Measurements from ENCODE around the gene MAMDC2. TPM values are rescaled to one million over a fixed set of nuclear protein-coding genes. Genes with fewer than 3 reads are reported as not detected.

Gene MAMDC2
- polyA plus RNA-seq, 1 experiment, result 10.4 TPM

- Histone ChIP-seq H3K27ac (ENCODE audit: low read depth, low read length) (no peak overlapping the region), H3K4me3 (ENCODE audit: low read depth, low read length) (no peak overlapping the region), H3K27me3 (ENCODE audit: control insufficient read depth, insufficient read depth, low read length) (no peaks in the 10 kb centered on the region), H3K9me3 (ENCODE audit: control insufficient read depth, insufficient read depth, low read length) (peaks cover 5% of the 10 kb centered on the region; the same call in 1 of the 2 replicates)
- no peak for TF ChIP-seq CTCF (IDR thresholded peaks at IDR 0.05; ENCODE audit: low read depth, low read length)
- ChIA-PET CTCF (no interaction called here), POLR2A (interaction anchor here (0.7 kb wide), 1 partner anchor 158 kb away, joined by 3 read pairs; no protein-coding TSS in a partner anchor)
- no peak for DNase-seq (ENCODE audit: low read depth, low spot score)
Measured at GRCh38 chr9:70261131-70261870, 217.7 kb downstream of the MAMDC2 start.

GRCh38 chr9:70262366-70262765, 218.7 kb downstream of the MAMDC2 start:
- TF ChIP-seq CTCF (IDR thresholded peaks at IDR 0.05; ENCODE audit: low read depth, low read length), result no peak
- H3K4me3 ChIP-seq (ENCODE audit: low read depth, low read length), result no peak overlapping the region; the same call in 1 of the 2 replicates
- no peaks in the 10 kb centered on the region for H3K27me3 ChIP-seq (ENCODE audit: control insufficient read depth, insufficient read depth, low read length)
- no peak overlapping the region for H3K27ac ChIP-seq (ENCODE audit: low read depth, low read length)
- no peak for DNase-seq (ENCODE audit: low read depth, low spot score)
- POLR2A ChIA-PET, result no interaction called here
- CTCF ChIA-PET, result interaction anchor here (0.6 kb wide), 1 partner anchor 1143 kb away, joined by 5 read pairs; no protein-coding TSS in a partner anchor
- peaks cover 5% of the 10 kb centered on the region; the same call in 1 of the 2 replicates for H3K9me3 ChIP-seq (ENCODE audit: control insufficient read depth, insufficient read depth, low read length)

GRCh38 chr9:70262948-70263347, 219.3 kb downstream of the MAMDC2 start:
- no peaks in the 10 kb centered on the region for H3K27me3 ChIP-seq (ENCODE audit: control insufficient read depth, insufficient read depth, low read length)
- ChIA-PET CTCF (interaction anchor here (0.6 kb wide), 1 partner anchor 1144 kb away, joined by 5 read pairs; no protein-coding TSS in a partner anchor), POLR2A (no interaction called here)
- TF ChIP-seq CTCF (IDR thresholded peaks at IDR 0.05; ENCODE audit: low read depth, low read length), result no peak
- no peak overlapping the region for H3K4me3 ChIP-seq (ENCODE audit: low read depth, low read length)
- H3K27ac ChIP-seq (ENCODE audit: low read depth, low read length), result no peak overlapping the region
- no peak for DNase-seq (ENCODE audit: low read depth, low spot score)
- H3K9me3 ChIP-seq (ENCODE audit: control insufficient read depth, insufficient read depth, low read length), result peaks cover 5% of the 10 kb centered on the region; the same call in 1 of the 2 replicates

GRCh38 chr9:70263421-70263820, 219.8 kb downstream of the MAMDC2 start:
- no peaks in the 10 kb centered on the region for H3K27me3 ChIP-seq (ENCODE audit: control insufficient read depth, insufficient read depth, low read length)
- no peak overlapping the region for H3K27ac ChIP-seq (ENCODE audit: low read depth, low read length)
- ChIA-PET POLR2A (no interaction called here), CTCF (no interaction called here)
- peaks cover 5% of the 10 kb centered on the region; the same call in 1 of the 2 replicates for H3K9me3 ChIP-seq (ENCODE audit: control insufficient read depth, insufficient read depth, low read length)
- TF ChIP-seq CTCF (IDR thresholded peaks at IDR 0.05; ENCODE audit: low read depth, low read length), result no peak
- no peak for DNase-seq (ENCODE audit: low read depth, low spot score)
- no peak overlapping the region for H3K4me3 ChIP-seq (ENCODE audit: low read depth, low read length)

Small RNA genes lying within 50 kb of the gene (small RNA-seq; reads per million reads assigned to genes)
- gene RNU2-5P (ENCODE audit: insufficient read length, low read depth), result 1.9 reads per million

Other genes with a start within 250 kb of the MAMDC2 start
- not detected in 2 replicates for gene CFAP95, start 223.0 kb upstream of the MAMDC2 start, polyA plus RNA-seq (2011; rRNA removed)
- 18.0 and 29.1 TPM in 2 replicates for gene SMC5, start 215.1 kb downstream of the MAMDC2 start, polyA plus RNA-seq (2011; rRNA removed)